ELF-1 (cell line): ENCODE results near the gene SCP2.

Source experiments
- DNase-seq: peaks from one replicate; pipeline ENCODE4 v3.0.0-alpha.2; 2016; ENCODE audit warnings: low read depth, low spot score

The SCP2 gene

DNA sequence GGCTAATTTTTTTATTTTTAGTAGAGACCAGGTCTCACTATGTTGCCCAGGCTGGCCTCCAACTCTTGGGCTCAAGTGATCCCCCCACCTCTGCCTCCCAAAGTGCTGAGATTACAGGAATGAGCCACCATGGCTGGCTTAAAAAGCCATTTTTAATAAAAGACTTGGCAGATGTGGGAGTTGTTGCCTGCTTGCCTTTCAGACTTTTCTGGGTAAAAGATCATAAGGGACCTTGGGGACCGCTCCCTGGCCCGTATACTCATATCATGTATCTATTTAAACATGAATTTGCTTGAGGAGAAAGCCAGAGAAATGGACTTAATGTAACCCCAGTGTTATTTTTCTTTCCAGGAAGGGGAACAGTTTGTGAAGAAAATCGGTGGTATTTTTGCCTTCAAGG, 111.5 kb downstream of the SCP2 start:
- DNase-seq: no peak

DNA sequence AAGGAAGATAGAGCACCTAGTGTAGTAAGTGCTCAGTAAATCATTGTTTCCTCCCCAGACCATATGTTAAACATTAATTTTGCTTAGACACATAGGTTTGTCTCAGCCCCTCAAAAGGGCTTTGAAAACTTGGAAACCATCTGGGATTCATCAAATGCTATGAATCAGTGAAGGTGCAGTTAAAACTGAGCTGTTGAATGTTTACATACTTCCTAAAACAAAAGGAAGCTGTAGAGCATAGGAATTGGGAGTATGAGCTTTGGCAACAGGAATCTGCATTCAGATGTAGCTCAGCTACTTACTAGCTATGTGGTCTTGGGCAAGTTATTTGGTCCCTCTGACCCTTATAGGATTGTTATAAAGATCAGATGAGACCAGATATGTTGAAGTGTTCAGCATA, 116.2 kb downstream of the SCP2 start:
- no peak for DNase-seq

DNA sequence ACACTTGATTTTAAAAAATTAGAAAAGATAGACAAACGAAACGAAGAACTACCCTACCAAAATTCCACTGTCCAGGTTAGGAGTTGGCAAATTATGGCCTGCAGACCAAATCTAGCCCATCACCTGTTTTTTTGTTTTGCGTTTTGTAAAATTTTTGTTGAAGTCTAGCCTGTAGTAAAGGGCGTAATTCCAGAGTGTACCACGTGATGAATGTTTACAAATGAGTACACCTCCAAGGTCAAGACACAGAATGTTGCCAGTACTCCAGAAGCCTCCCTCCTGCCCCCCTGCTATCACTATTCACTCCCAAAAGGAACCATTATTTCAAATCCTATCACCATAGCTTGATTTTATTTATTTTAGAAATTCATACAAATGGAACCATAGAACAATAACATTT, 117.8 kb downstream of the SCP2 start:
- DNase-seq: no peak

DNA sequence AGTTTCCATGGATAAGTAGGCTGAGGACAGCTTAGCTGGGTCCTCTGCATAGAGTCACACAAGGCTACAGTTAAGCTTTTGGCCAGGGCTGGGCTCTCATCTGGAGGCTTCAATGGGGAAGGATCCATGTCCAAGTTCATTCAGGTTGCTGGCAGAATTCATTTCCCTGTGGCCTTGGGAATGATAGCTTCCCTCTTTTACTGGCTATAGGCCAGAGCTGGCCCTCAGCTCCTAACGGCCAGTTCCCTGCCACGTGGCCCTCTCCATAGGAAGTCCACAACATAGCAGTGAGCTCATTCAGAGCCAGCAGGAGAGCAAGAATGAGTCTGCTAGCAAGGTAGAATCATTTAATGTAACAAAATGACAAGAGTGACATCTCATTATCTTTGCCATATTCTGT, 119.9 kb downstream of the SCP2 start:
- no peak for DNase-seq

DNA sequence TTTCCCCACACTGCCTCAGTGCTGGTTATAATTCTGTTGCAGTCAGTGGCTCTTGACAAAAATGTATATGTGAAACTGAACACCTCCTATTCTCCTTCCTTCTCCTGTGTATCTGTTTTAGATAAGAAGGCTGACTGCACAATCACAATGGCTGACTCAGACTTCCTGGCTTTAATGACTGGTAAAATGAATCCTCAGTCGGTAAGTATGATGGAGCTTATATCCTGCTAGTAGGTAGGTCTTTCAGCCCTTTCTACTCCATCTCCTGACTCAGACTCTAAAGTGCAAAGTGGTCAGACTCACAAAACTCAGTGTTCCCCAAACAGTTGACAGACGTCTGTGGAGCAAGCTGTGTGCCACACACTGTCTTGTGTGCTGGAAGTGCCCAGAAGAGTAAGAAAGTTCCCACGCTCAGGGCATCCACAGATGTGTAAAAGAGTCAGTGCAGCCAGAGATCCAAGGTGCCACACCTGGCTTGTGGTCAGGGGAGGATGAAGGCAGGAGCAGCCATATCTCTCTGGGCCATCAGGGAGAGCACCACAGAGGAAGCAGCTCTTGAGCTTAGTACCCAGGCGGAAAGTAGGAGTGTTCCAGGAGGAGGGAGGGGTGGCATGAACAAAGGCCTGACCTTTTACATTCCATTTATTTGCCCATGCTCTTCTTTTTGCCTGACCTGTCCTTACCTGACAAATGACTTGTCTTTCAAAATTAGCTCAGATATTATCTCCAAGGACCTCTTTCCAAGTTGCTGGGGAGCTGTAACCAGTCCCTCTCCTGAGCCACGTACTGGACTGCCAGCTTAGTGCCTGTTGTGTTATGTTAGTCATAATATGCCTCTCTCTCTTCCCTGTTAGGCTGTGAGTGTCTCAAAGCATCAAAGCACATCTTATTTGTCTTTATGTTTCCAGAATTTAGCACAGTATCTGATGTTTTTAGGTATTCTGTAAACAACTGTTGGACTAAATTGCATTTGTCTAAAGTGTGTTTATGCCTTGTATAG, 121.0 kb downstream of the SCP2 start:
- DNase-seq: no peak

DNA sequence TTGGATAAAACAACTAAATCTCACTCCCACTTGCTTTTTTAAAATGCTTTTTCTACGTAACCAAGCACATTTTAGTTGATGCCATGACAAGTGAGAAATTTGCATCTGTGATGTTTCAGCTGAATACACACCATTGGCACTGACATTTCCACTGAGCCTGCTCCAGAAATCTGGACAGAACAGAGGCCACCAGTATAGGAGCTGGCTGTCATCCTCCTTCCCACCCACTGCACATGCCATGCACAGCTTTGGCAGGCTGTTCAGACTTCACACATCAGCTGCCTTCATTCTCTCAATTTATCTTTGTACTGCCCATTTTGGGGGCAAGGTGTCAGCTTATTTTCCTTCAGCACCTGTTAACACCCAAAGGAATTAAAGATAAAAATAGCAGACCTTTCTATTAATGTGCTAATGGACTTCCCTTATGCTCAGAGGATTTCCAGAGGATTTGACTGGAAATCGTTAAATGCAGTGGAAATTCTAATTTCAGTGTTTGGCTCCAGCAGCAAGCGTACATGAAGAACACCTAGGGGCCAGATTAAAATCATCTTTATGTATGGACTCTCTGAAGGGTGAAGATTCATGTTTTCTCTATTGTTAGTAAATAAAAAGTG, 122.0 kb downstream of the SCP2 start:
- no peak for DNase-seq

DNA sequence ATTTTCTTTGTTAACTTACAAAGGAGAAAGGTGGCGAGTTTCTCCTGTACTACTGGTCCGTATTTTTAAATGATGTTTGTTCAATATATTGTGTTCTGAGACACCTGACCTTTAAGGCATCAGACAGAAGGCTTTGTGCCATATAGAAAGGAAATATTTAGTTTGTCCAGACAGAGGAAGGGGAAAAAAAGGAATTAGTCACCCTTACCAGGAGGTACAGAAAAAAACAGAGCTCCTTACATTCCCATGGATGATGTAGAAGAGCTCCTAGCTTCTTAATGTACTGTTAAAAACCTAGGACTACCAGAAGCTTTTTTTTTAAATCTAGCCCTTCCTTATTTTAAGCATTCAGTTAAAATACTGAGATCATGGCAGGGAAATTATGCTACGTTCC, 122.5 kb downstream of the SCP2 start:
- DNase-seq: no peak

DNA sequence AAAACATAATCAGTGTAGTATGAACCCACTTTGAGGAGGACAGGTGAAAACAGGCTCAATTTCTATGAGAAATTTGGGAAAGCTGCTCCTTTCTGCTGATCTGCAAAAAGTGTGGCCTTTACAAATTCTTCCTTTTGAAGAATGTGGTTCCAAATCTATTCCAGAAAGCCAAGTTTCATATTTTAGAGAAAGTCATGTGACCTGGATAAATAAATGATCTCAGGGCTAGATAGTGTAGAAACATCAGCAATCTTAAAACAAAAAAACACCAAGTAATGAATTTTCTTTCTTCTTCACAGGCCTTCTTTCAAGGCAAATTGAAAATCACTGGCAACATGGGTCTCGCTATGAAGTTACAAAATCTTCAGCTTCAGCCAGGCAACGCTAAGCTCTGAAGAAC, 123.2 kb downstream of the SCP2 start:
- DNase-seq: no peak

DNA sequence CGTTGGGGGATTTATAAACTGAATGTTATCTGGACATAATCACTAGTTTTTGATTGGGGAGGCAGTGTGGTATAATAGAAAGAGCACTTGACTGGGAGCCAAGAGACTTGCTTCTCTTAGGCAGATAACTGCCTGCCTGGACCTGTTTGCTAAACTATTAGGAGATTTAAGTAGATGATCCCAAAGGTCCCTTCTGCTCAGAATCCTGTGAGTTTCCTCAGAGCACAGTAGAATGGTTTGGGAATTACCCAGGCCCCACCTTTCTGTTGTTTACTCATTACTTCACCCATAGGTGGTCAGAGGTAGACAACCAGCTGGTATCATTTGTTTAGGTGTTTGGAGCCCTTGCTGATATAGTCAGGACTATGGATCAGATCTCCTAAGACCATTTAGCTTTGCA, 124.6 kb downstream of the SCP2 start:
- DNase-seq: no peak

DNA sequence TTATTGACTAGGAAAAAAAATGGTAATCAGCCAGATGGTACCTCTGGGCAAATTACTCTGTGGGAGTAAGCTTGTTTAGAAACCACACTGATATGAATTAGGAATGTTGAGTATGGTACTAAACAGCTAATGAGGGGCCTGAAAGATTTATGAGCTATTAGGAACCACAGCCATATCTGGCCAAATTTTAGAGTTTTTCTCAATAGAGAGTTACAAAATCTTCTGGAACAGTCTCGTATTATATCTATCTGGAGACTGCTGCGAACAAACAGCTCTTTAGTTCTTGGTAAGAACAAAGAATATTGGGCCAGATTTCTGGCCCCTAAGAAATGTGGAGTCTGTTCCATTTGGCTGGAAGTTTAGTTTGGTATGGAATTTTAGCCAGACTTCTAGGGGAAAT, 130.1 kb downstream of the SCP2 start:
- DNase-seq: no peak

DNA sequence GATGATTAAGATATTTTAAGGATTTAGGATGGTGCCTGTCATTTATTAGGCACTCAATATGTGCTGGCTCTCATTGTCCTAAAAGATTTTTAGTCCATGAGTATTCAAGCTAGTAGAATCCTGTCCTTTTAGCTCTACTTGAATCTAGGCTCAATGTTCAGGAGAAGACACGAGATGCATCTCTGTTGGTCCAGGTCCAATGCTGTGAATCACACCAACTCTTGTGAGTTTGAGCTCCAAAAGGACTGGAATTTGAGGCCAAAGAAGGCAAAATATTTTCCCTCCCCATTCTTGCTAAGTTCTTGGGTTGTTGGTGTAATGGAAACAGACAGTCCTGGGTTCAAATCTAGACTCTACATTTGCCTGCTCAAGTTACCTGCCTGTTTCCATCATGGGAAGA, 133.5 kb downstream of the SCP2 start:
- DNase-seq: no peak

DNA sequence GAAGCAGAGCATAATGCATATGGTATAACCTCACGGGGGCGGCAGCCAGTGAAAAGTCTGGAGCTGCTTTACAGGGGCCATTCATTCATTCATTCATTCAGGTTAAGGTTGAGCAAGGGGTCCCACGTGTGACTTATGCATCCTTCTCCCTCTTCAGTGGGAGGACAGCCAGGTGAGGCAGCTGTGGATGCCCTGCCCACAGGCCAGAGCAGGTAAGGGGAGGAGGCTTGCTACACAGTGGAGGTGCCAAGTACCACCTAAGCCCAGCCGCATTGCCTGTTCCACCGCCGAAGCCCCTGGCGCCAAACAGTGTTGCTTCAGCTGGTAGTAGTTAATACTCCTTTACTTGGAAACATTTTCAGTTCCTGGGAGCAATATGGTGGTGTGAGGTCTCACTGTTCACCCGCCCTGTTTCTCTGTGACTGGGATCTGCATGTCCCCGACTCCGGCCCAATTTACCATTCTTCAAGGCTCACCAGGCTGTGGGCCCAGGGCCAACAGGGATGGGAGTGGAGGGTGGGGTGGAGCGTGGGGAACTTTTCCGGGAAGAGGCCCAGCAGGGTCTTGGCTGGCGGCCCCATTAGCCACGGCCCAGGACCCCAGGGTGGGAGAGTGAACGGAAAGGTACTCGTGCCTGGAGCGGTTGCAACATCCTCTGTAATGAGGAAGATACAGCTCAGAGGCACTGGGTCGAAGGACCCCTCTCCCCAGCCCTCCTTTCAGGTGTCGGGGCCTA, 134.2 kb downstream of the SCP2 start:
- DNase-seq: no peak

DNA sequence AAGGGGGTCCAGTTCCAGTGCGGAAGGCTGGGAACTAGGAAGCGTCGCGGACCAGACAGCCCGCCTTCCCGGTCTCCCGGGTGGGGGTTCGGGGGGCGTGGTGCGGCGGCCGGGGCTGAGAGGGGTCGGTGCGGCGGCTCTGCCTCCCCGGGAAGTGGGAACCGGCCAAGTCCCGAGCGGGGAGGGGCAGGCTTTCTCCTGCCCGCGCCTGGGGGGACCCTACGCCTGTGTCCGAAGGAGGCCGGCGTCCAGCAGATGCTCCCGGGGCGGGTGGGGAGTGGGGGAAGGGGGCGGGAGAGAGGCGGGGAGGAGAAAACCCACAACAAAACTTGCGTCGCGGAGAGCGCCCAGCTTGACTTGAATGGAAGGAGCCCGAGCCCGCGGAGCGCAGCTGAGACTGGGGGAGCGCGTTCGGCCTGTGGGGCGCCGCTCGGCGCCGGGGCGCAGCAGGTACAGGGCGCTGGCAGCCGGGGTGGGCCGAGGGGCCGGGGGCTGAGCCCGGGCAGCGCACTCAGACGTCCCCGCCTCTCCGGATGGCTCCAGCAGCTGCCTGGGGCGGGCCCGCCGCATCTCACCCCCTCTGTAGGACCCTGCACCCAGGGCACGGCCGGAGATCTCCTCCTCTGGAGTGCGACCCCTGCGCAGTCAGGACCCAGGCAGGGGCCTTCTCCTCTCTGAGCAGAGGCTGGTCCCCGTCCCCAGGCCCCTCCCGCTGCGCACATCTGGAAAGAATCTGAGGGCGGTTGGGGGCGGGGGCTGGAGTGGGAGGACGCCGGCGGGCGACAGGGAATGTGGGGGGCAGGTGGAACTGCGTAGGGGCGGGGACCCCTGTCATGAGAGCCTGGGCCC, 135.0 kb downstream of the SCP2 start, which contains the start of gene PODN:
Gene PODN, plus strand, starts transcription at position 355 of the 849 bp plus-strand sequence. CDS start 7,643 bp downstream, outside the sequence.
- no peak for DNase-seq

DNA sequence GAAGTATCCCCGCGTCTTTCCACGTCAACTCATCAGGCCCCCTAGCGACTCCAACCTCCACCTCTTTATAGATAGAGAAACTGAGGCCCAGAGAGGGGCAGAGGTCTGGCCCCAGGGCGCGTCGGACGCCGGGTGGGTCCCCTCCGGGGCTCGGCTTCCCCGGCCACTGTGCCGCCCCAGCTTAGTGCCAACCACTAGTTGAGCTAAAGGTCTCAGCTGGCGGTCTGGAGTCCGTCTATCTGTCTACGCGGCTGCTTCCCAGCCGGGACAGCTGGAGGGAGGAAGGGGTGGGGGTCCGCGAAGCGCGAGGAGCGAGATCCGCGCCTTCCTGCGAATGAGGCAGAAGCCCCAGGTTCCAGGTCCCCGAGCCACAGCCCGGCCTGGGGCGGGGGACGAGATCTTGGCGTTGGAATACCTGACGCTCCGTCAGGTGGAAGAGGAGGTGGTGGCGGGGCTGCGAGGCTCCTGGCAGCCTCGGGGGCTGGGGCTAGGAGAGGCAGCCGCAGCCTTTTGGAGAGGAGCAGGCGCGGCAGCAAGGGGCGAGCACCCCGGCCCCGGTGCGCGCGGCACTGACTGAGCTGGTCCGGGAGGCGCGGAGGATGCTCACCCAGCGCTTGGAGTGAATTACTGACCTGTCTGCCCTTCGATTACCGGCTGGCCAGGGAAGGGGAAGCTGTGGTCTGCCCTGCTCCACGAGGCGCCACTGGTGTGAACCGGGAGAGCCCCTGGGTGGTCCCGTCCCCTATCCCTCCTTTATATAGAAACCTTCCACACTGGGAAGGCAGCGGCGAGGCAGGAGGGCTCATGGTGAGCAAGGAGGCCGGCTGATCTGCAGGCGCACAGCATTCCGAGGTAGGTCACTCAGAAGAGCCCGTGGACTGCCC, 135.9 kb downstream of the SCP2 start:
- peak; percentile 44 for DNase-seq

DNA sequence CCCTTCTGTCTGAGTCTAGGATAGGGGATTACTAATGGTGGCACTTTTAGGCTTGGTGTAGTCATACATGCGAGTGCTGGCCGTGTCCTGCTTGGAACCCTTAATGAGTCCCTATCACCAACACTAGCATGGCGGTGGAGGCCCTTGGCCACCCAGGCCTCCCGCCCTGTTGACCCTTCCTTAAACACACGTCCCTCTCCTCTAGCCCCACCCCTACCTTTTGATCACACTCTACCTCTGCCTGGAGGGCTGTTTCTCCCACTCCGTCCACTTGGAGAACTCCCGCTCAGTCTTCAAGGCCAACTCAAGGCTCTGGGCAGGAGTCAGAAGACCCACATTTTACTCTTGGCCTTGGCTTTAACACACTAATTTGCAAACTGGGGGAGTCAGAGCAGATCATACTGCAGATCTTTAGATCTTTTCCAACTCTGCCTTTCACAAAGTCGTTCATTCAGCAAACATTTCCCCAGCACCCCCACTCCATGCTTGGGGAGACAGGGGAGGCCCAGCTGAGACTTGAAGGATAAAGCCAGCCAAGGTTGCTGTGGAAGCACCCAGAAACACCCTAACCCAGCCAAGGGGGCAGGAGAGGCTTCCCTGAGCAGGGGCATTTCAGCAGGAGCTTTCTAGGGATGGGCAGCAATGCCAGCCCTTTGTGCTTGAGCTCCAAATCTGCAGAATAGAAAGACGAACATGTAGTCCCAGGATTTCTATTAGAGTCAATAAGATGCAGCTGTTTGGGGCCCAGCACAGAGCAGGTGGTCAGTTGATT, 136.9 kb downstream of the SCP2 start:
- DNase-seq: no peak

DNA sequence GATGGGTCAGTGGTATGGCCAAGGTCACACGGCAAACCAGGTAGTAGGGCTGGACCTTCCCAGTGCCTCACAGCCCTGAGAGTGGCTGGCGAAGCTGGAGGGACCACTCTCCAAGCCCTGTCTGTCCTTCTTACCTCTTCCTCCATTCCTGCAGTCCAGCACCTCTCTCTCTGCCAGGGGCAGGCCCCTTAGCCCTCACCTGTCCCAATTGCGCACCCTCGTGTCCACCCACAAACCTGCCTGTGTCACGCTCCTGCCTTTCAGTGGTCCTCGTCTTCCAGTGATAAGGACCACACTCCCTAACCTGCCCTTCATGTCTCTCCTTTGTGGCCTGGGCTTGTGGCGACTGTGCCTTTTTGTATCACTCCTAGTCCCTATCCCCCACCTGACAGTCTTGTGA, 138.3 kb downstream of the SCP2 start:
- DNase-seq: no peak

DNA sequence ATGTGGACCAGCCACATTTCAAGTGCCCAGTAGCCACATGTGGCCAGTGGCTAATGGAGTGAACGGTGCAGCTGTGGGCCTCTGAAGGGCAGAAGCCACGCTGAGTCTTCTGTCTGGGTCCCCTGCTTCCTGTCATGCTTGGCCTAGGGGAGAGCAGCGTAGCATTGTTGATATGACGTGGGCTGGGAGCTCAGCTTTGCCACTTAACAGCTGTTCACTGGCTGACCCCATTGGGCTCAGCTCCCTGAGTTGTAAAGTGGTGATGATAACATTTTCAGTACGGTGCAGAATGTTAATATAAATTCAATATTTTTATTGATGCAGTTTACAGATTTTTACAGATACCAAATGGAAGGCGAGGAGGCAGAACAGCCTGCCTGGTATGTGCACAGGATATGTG, 139.4 kb downstream of the SCP2 start:
- DNase-seq: no peak

DNA sequence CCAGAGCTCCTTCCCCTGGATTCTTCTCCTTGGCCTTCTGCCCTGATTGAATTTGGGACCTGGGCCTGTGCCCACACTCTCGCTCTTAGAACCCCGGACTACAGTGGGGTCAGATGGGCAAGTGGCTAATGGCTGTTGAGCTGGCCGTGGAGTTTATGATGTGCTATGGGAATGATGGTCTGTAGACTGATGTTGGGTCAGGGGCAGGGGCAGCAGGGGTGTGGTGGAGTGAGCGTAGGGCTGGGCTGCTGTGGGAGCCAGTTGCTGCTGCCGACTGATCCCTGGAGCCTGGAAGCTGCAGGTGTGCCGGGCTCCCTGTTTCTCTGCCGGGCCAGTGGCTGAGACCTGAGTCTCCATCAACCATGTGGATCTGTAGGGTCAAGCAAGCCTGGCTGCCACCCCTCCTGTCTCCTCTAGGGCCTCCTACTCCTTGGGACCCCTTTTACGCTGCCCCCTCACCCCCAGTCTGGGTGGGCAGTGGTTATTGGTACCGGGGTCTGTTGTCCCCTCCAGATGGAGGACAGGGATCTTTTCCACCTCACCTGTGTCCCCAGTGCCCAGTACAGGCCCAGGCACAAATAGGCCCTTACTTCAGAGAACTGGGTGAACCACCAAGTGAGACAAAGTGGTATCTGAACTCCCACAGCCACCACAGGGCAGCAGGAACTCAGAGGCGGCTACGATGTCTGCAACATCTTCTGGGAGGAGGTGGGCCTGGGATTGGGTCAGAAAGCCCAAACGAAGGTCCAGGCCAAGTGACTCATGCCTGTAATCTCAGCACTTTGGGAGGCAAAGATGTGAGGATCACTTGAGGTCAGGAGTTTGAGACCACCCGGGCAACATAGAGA, 140.0 kb downstream of the SCP2 start:
- no peak for DNase-seq

DNA sequence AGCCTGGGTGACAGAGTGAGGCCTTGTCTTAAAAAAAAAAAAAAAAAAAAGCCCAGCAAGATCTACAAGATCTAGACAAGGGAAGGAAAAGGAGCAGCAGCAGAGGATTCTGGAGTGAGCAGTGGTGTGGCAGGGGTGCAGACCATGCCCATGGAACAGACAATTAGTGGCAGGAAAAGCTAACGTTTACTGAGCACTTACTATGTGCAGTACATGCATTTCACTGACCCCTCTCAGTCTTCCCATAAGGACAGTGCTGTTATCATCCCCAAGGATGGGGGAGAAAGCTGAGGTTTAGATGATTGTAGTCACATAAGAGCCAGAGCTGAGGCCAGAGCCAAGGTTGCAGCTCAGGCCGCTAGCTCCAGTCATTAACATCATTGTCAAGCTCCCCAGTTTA, 140.8 kb downstream of the SCP2 start:
- no peak for DNase-seq
